ENCODE measurements around the gene UNK. TPM values are rescaled to one million over a fixed set of nuclear protein-coding genes. Genes with fewer than 3 reads are reported as not detected.

The UNK gene
- total and polyA plus RNA-seq, 2 of the 13 experiments (the other 11 are each of a cell fraction or from before 2014, with no cell fraction given) = 31.6 to 33.0 TPM

- TF ChIP-seq ZUFSP (CRISPR knock-in tag; IDR thresholded peaks at IDR 0.05; ENCODE audit: borderline replicate concordance) = no peak
- peak; percentile 95 for TF ChIP-seq ERF (CRISPR knock-in tag; IDR thresholded peaks at IDR 0.05)
- TF ChIP-seq ZNF367 (CRISPR knock-in tag; IDR thresholded peaks at IDR 0.05; ENCODE audit: borderline replicate concordance) = no peak
- no peak for TF ChIP-seq ZNF512 (CRISPR knock-in tag; IDR thresholded peaks at IDR 0.05)
- TF ChIP-seq ZNF766 (CRISPR knock-in tag; IDR thresholded peaks at IDR 0.05; ENCODE audit: borderline replicate concordance) = peak; percentile 82
- TF ChIP-seq ZSCAN20 (CRISPR knock-in tag; IDR thresholded peaks at IDR 0.05; ENCODE audit: borderline replicate concordance) = peak; percentile 80; the same call in 1 of the 2 replicates
- no peak for TF ChIP-seq SYNCRIP (IDR thresholded peaks at IDR 0.05; ENCODE audit: insufficient read depth, low read depth, low read length)
- TF ChIP-seq ZNF20 (CRISPR knock-in tag; IDR thresholded peaks at IDR 0.05) = no peak
- no peak for TF ChIP-seq ZNF558 (CRISPR knock-in tag; IDR thresholded peaks at IDR 0.05; ENCODE audit: borderline replicate concordance)
- TF ChIP-seq TP53 (CRISPR knock-in tag; conservative IDR thresholded peaks at IDR 0.05) = peak; percentile 69
- TF ChIP-seq, protein P1, sequence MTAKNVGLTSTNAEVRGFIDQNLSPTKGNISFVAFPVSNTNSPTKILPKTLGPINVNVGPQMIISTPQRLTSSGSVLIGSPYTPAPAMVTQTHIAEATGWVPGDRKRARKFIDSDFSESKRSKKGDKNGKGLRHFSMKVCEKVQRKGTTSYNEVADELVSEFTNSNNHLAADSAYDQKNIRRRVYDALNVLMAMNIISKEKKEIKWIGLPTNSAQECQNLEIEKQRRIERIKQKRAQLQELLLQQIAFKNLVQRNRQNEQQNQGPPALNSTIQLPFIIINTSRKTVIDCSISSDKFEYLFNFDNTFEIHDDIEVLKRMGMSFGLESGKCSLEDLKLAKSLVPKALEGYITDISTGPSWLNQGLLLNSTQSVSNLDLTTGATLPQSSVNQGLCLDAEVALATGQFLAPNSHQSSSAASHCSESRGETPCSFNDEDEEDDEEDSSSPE (CRISPR knock-in tag; IDR thresholded peaks at IDR 0.05) = peak; percentile 79
- TF ChIP-seq, protein P2, sequence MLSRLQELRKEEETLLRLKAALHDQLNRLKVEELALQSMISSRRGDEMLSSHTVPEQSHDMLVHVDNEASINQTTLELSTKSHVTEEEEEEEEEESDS (CRISPR knock-in tag; IDR thresholded peaks at IDR 0.05; ENCODE audit: borderline replicate concordance) = no peak
- TF ChIP-seq RAD51 (IDR thresholded peaks at IDR 0.05; ENCODE audit: borderline replicate concordance) = peak; percentile 98
- TF ChIP-seq, protein P3, sequence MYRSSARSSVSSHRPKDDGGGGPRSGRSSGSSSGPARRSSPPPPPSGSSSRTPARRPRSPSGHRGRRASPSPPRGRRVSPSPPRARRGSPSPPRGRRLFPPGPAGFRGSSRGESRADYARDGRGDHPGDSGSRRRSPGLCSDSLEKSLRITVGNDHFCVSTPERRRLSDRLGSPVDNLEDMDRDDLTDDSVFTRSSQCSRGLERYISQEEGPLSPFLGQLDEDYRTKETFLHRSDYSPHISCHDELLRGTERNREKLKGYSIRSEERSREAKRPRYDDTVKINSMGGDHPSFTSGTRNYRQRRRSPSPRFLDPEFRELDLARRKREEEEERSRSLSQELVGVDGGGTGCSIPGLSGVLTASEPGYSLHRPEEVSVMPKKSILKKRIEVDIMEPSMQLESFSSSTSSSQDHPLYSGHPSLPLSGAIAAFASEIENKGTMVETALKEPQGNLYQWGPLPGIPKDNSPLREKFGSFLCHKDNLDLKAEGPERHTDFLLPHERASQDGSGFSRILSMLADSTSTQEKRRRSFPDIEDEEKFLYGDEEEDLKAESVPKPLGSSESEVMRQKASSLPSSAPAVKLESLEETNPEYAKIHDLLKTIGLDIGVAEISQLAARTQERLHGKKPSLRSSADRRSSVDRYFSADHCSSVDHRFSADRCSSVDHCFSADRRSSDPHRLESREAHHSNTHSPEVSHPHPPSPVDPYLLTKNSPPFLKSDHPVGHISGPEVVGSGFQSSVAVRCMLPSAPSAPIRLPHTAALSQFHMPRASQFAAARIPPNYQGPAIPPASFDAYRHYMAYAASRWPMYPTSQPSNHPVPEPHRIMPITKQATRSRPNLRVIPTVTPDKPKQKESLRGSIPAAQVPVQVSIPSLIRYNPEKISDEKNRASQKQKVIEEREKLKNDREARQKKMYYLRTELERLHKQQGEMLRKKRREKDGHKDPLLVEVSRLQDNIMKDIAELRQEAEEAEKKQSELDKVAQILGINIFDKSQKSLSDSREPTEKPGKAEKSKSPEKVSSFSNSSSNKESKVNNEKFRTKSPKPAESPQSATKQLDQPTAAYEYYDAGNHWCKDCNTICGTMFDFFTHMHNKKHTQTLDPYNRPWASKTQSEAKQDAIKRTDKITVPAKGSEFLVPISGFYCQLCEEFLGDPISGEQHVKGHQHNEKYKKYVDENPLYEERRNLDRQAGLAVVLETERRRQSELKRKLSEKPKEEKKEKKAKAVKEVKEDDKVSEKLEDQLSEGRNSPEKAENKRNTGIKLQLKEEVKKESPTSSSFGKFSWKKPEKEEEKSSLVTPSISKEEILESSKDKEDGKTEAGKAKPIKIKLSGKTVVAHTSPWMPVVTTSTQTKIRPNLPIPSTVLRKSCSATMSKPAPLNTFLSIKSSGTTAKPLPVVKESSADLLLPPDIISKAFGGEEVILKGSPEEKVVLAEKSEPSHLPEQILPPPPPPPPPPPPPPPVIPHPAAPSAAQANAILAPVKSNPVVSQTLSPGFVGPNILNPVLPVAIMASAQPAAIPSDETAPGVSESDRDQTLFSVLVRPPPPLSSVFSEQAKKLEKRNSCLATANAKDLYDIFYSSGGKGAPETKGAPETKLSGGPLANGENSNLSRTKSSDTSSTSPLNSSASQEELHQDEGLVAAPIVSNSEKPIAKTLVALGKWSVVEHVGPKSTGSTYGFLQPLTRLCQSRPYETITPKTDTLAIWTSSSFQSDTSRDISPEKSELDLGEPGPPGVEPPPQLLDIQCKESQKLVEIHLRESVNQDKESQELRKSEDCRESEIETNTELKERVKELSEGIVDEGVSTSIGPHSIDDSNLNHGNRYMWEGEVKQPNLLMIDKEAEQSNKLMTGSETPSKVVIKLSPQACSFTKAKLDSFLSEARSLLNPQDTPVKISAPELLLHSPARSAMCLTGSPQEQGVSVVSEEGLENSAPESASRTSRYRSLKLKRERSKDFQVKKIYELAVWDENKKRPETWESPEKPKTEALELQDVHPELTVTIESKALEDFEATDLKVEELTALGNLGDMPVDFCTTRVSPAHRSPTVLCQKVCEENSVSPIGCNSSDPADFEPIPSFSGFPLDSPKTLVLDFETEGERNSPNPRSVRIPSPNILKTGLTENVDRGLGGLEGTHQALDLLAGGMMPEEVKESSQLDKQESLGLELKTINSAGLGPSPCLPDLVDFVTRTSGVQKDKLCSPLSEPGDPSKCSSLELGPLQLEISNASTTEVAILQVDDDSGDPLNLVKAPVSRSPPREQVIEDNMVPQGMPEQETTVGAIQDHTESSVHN (CRISPR knock-in tag; IDR thresholded peaks at IDR 0.05) = no peak; the same call in 1 of the 2 replicates
- no peak; the same call in 1 of the 2 replicates for TF ChIP-seq EHMT2 (IDR thresholded peaks at IDR 0.05; ENCODE audit: borderline replicate concordance, low read depth, low read length)
- TF ChIP-seq ZNF768 (CRISPR knock-in tag; IDR thresholded peaks at IDR 0.05) = peak; percentile 69
These were observed 70.9 kb downstream of the UNK start, which contains the start of gene WBP2 (continued) for GRCh38 chr17:75855310-75856061.

Measured in HepG2 (cell line).